B cell (primary cell): Measurements from ENCODE around the gene LPAR5. TPM values are rescaled to one million over a fixed set of nuclear protein-coding genes. Genes with fewer than 3 reads are reported as not detected.
A peak's percentile ranks its signal among the peaks of the same experiment; 100 is the strongest.

Source experiments
- ATAC-seq: fragments of 200-7000 bp; cut with Tn5 transposase; one replicate; pipeline ENCODE4 v1.10.0; 2021; ENCODE audit warnings: low read depth, mild to moderate bottlenecking, moderate number of reproducible peaks, moderate library complexity
- CTCF ChIA-PET: fragments of 350-600 bp; sonication (Branson Sonifier 250); formaldehyde crosslinking; loops from one replicate; lab custom pipeline; 2021; ENCODE audit warnings: antibody characterized with exemption, inconsistent platforms; lab: Charles Lee
- POLR2A ChIA-PET: fragments of 350-600 bp; sonication (Branson Sonifier 250); formaldehyde crosslinking; loops from one replicate; lab custom pipeline; 2021; ENCODE audit warnings: antibody characterized with exemption; lab: Charles Lee
- DNase-seq: peaks from one replicate; pipeline ENCODE4 v3.0.0; 2013
- H2AFZ ChIP-seq: 2 replicates; pipeline ENCODE4 v1.6.1; 2012; ENCODE audit warnings: mild to moderate bottlenecking, low read depth, low read length; ENCODE audit not compliant: insufficient read depth, poor library complexity, severe bottlenecking
- H3K27ac ChIP-seq, 2 donors: 1 replicate in 1 of 2; 2 replicates in 1 of 2; pipeline ENCODE4 v1.5.1; 2012 to 2013; ENCODE audit warnings: low read length in 2 of 2, mild to moderate bottlenecking in 2 of 2, moderate library complexity in 1 of 2
- H3K27me3 ChIP-seq, 4 experiments: fragments of 200-600 bp in 1 of 4; sonication (generic) in 1 of 4; replicated peaks in 1 of 4; 1 replicate in 2 of 4; 2 replicates in 2 of 4; pipeline versions ENCODE4 v1.6.1 to v1.7.0; 2013 to 2016; ENCODE audit warnings: low read length in 3 of 4, mild to moderate bottlenecking in 2 of 4, mixed read lengths in 1 of 4, moderate library complexity in 1 of 4; ENCODE audit not compliant: insufficient read depth in 4 of 4, control insufficient read depth in 3 of 4; ENCODE audit errors: control extremely low read depth in 1 of 4
- H3K36me3 ChIP-seq, 2 experiments: replicated peaks in 1 of 2; 1 replicate in 1 of 2; 2 replicates in 1 of 2; pipeline versions ENCODE4 v1.6.1 to v1.7.1; 2013; ENCODE audit warnings: low read length in 1 of 2; ENCODE audit not compliant: insufficient read depth in 2 of 2, control insufficient read depth in 1 of 2; ENCODE audit errors: control extremely low read depth in 1 of 2, extremely low read depth in 1 of 2
- H3K4me1 ChIP-seq, 2 donors: fragments of 200-600 bp in 1 of 2; sonication (generic) in 1 of 2; 1 replicate in 1 of 2; 2 replicates in 1 of 2; pipeline versions ENCODE4 v1.5.1 to v1.6.1; 2013 to 2017; ENCODE audit warnings: low read length in 2 of 2; ENCODE audit not compliant: control insufficient read depth in 2 of 2, insufficient read depth in 2 of 2
- H3K4me2 ChIP-seq: replicated peaks from 2 replicates; pipeline ENCODE3; 2012; ENCODE audit warnings: mild to moderate bottlenecking, low read depth, low read length; ENCODE audit not compliant: poor library complexity, severe bottlenecking
- H3K4me3 ChIP-seq, 5 experiments: fragments of 200-600 bp in 1 of 5; sonication (generic) in 1 of 5; 1 replicate in 3 of 5; 2 replicates in 2 of 5; pipeline versions ENCODE4 v1.5.1 to v1.7.0; 2011 to 2016; ENCODE audit warnings: low read length in 4 of 5, mild to moderate bottlenecking in 4 of 5, low read depth in 2 of 5, control low read depth in 1 of 5, moderate library complexity in 1 of 5; ENCODE audit not compliant: insufficient read depth in 1 of 5; ENCODE audit errors: control extremely low read depth in 1 of 5, extremely low read depth in 1 of 5
- H3K79me2 ChIP-seq: fragments of 200-600 bp; sonication (generic); one replicate; pipeline ENCODE4 v1.6.0; 2016; ENCODE audit warnings: low read length; ENCODE audit not compliant: control insufficient read depth, insufficient read depth
- H3K9ac ChIP-seq: fragments of 200-600 bp; sonication (generic); 2 replicates; pipeline ENCODE4 v1.6.1; 2017; ENCODE audit warnings: mild to moderate bottlenecking, low read length, moderate library complexity
- H3K9me3 ChIP-seq, 3 donors: one replicate each; pipeline versions ENCODE4 v1.6.1 to v1.7.1; 2013; ENCODE audit warnings: low read length in 2 of 3; ENCODE audit not compliant: control insufficient read depth in 2 of 3, insufficient read depth in 1 of 3; ENCODE audit errors: control extremely low read depth in 1 of 3
- H4K20me1 ChIP-seq: 2 replicates; pipeline ENCODE4 v1.6.0; 2012; ENCODE audit warnings: mild to moderate bottlenecking, low read length; ENCODE audit not compliant: insufficient read depth, control insufficient read depth, poor library complexity, severe bottlenecking
- H3K27ac Mint-ChIP-seq: one replicate; pipeline ENCODE4 v1.8.0; 2021; ENCODE audit warnings: mixed read lengths
- H3K27me3 Mint-ChIP-seq: one replicate; pipeline ENCODE4 v1.8.0; 2021; ENCODE audit warnings: mixed read lengths
- H3K4me1 Mint-ChIP-seq: one replicate; pipeline ENCODE4 v1.8.0; 2021; ENCODE audit warnings: mixed read lengths
- H3K4me3 Mint-ChIP-seq: one replicate; pipeline ENCODE4 v1.8.0; 2021; ENCODE audit warnings: mixed read lengths
- H3K9me3 Mint-ChIP-seq: one replicate; pipeline ENCODE4 v1.8.0; 2022; ENCODE audit warnings: mixed read lengths; ENCODE audit not compliant: insufficient read depth
- CTCF ChIP-seq: fragments of 200-600 bp; IDR thresholded peaks from one replicate; pipeline ENCODE4 v1.8.0; 2022; ENCODE audit warnings: antibody characterized with exemption, mild to moderate bottlenecking
- EZH2 ChIP-seq: IDR thresholded peaks from 2 replicates; pipeline ENCODE4 v1.6.1; 2012; ENCODE audit warnings: borderline replicate concordance, low read depth, mild to moderate bottlenecking, moderate library complexity, low read length; ENCODE audit not compliant: insufficient read depth, poor library complexity, severe bottlenecking
- WGBS: methylation state at CpG from one replicate; pipeline ENCODE4 v1.1.5; 2013; ENCODE audit warnings: missing lambda C conversion rate; ENCODE audit not compliant: insufficient coverage; 5-methylcytosine and 5-hydroxymethylcytosine counted together
- intact Hi-C: fragments of 100-400 bp; cut with micrococcal nuclease; formaldehyde crosslinking; loops from one replicate; pipeline ENCODE4 v1.10.0; 2022
- polyA plus RNA-seq: library from polyadenylated mRNA; depleted of rRNA; stranded (reverse); fragments of >200 nt; gene quantifications from 2 replicates; pipeline ENCODE4 v1.2.3, GENCODE V29; 2012
- small RNA-seq: library from RNA; depleted of rRNA; stranded (forward); fragments of <200 nt; gene quantifications from one replicate; pipeline ENCODE3, GENCODE V24; 2012; ENCODE audit warnings: low replicate concordance, low read depth; ENCODE audit not compliant: insufficient read length
- total RNA-seq, 2 donors: library from RNA; stranded (reverse); fragments of 120-200 nt in 1 of 2; gene quantifications; 1 replicate in 1 of 2; 2 replicates in 1 of 2; pipeline versions ENCODE4 v1.2.3 to v1.2.4, GENCODE V29; 2013 to 2022

The LPAR5 gene
- total and polyA plus RNA-seq, 2 donors (not counting 1 experiment from before 2014, with no cell fraction given): 29.0 to 59.6 TPM

GRCh38 chr12:6569312-6569711 is 66.4 kb downstream of the LPAR5 start:
- 98% methylated on average over 8 of the region's 12 CpGs for WGBS
- DNase-seq (no peak), ATAC-seq (no peak)
- H3K9ac ChIP-seq: no peak overlapping the region
- H3K36me3 ChIP-seq: peaks cover 10 to 45% of the 10 kb centered on the region in 2 experiments
- ChIA-PET POLR2A (no interaction called here), CTCF (interaction anchor here (0.7 to 1.8 kb wide), 3 partner anchors 30 to 184 kb away, joined by 3 to 4 read pairs (median 3); partner anchors contain the start of gene MLF2)
- intact Hi-C loops: loop anchor here (2.0 kb wide), 1 partner anchor 37 kb away; the partner anchor contains the start of gene CHD4
- H3K27me3 ChIP-seq: no peaks in the 10 kb centered on the region
- H3K79me2 ChIP-seq: peaks cover 34% of the 10 kb centered on the region
- H3K27me3 Mint-ChIP-seq: no peaks in the 10 kb centered on the region
- H3K4me3 Mint-ChIP-seq: peak overlapping the region; percentile 98
- H3K4me3 ChIP-seq: no peak overlapping the region
- peaks cover 34% of the 10 kb centered on the region for H3K4me1 Mint-ChIP-seq
- TF ChIP-seq EZH2 (no peak), CTCF (no peak)
- H3K9me3 Mint-ChIP-seq: no peaks in the 10 kb centered on the region
- H3K9me3 ChIP-seq: no peaks in the 10 kb centered on the region
- H4K20me1 ChIP-seq: peaks cover 13% of the 10 kb centered on the region
- H3K27ac Mint-ChIP-seq: peak overlapping the region; percentile 53
- no peak overlapping the region for H3K27ac ChIP-seq
- H3K4me2 ChIP-seq: no peak overlapping the region
- no peak overlapping the region for H2AFZ ChIP-seq
- H3K4me1 ChIP-seq: peaks cover 7 to 22% of the 10 kb centered on the region in 2 donors

Small RNA genes within 50 kb of the gene (small RNA-seq; reads per million reads assigned to genes)
- gene SCARNA11: 102 reads per million, percentile 95 among the genes with 10 or more reads in this experiment

Other genes starting within 250 kb of the LPAR5 start
- gene CD27, start 191.0 kb downstream of the LPAR5 start, total RNA-seq: 116 TPM in 2 replicates
- 34.0 and 102 TPM in 2 replicates for gene CD27, start 191.0 kb downstream of the LPAR5 start, polyA plus RNA-seq
- gene TAPBPL, start 183.9 kb downstream of the LPAR5 start, total RNA-seq: 71.2 and 80.5 TPM in 2 replicates
- gene TAPBPL, start 183.9 kb downstream of the LPAR5 start, polyA plus RNA-seq: 73.3 and 103 TPM in 2 replicates
- 98.9 and 108 TPM in 2 replicates for gene VAMP1, start 165.3 kb downstream of the LPAR5 start, total RNA-seq
- gene VAMP1, start 165.3 kb downstream of the LPAR5 start, polyA plus RNA-seq: 62.4 and 94.6 TPM in 2 replicates
- gene MRPL51, start 142.7 kb downstream of the LPAR5 start, total RNA-seq: 72.6 and 75.6 TPM in 2 replicates
- gene MRPL51, start 142.7 kb downstream of the LPAR5 start, polyA plus RNA-seq: 18.6 and 19.0 TPM in 2 replicates
- 41.1 and 42.1 TPM in 2 replicates for gene NCAPD2, start 141.9 kb downstream of the LPAR5 start, total RNA-seq
- gene NCAPD2, start 141.9 kb downstream of the LPAR5 start, polyA plus RNA-seq: 18.4 and 19.9 TPM in 2 replicates
- 499 and 507 TPM in 2 replicates for gene GAPDH, start 101.4 kb downstream of the LPAR5 start, total RNA-seq
- 487 and 951 TPM in 2 replicates for gene GAPDH, start 101.4 kb downstream of the LPAR5 start, polyA plus RNA-seq
- 56.1 and 57.7 TPM in 2 replicates for gene IFFO1, start 79.9 kb downstream of the LPAR5 start, total RNA-seq
- gene IFFO1, start 79.9 kb downstream of the LPAR5 start, polyA plus RNA-seq: 67.8 and 79.0 TPM in 2 replicates
- 65.4 and 70.4 TPM in 2 replicates for gene NOP2, start 67.7 kb downstream of the LPAR5 start, total RNA-seq
- 73.4 and 134 TPM in 2 replicates for gene NOP2, start 67.7 kb downstream of the LPAR5 start, polyA plus RNA-seq
- gene CHD4, start 28.6 kb downstream of the LPAR5 start, total RNA-seq: 287 and 327 TPM in 2 replicates
- 101 and 181 TPM in 2 replicates for gene CHD4, start 28.6 kb downstream of the LPAR5 start, polyA plus RNA-seq
- gene ACRBP, start 11.5 kb upstream of the LPAR5 start, total RNA-seq: 11.9 and 12.3 TPM in 2 replicates
- gene ACRBP, start 11.5 kb upstream of the LPAR5 start, polyA plus RNA-seq: 10.7 and 12.2 TPM in 2 replicates
- 81.1 TPM in 2 replicates for gene ING4, start 27.2 kb upstream of the LPAR5 start, total RNA-seq
- 87.7 and 110 TPM in 2 replicates for gene ING4, start 27.2 kb upstream of the LPAR5 start, polyA plus RNA-seq
- gene ZNF384, start 53.4 kb upstream of the LPAR5 start, total RNA-seq: 108 and 115 TPM in 2 replicates
- 64.8 and 83.4 TPM in 2 replicates for gene ZNF384, start 53.4 kb upstream of the LPAR5 start, polyA plus RNA-seq
- gene PIANP, start 64.9 kb upstream of the LPAR5 start, total RNA-seq: 0.51 and 0.54 TPM in 2 replicates
- 0.23 and 0.24 TPM in 2 replicates for gene PIANP, start 64.9 kb upstream of the LPAR5 start, polyA plus RNA-seq
- 28.3 and 29.4 TPM in 2 replicates for gene COPS7A, start 88.1 kb upstream of the LPAR5 start, total RNA-seq
- gene COPS7A, start 88.1 kb upstream of the LPAR5 start, polyA plus RNA-seq: 42.3 and 46.0 TPM in 2 replicates
- gene MLF2, start 117.2 kb upstream of the LPAR5 start, total RNA-seq: 97.2 and 106 TPM in 2 replicates
- 190 and 205 TPM in 2 replicates for gene MLF2, start 117.2 kb upstream of the LPAR5 start, polyA plus RNA-seq
- 2.1 and 3.4 TPM in 2 replicates for gene PTMS, start 130.4 kb upstream of the LPAR5 start, total RNA-seq
- 1.0 and 2.2 TPM in 2 replicates for gene PTMS, start 130.4 kb upstream of the LPAR5 start, polyA plus RNA-seq
- gene LAG3, start 136.6 kb upstream of the LPAR5 start, total RNA-seq: not detected in 2 replicates
- not detected in 2 replicates for gene LAG3, start 136.6 kb upstream of the LPAR5 start, polyA plus RNA-seq
- gene CD4, start 153.6 kb upstream of the LPAR5 start, total RNA-seq: 0.49 TPM in 2 replicates
- 2.1 and 2.2 TPM in 2 replicates for gene CD4, start 153.6 kb upstream of the LPAR5 start, polyA plus RNA-seq
- gene GPR162, start 185.9 kb upstream of the LPAR5 start, total RNA-seq: not detected in 2 replicates
- gene GPR162, start 185.9 kb upstream of the LPAR5 start, polyA plus RNA-seq: 0.50 and 0.54 TPM in 2 replicates
- gene P3H3, start 192.4 kb upstream of the LPAR5 start, total RNA-seq: 0.22 TPM in 1 of 2 replicates, not detected in the other
- 0.09 and 0.85 TPM in 2 replicates for gene P3H3, start 192.4 kb upstream of the LPAR5 start, polyA plus RNA-seq
- 0.27 and 0.49 TPM in 2 replicates for gene GNB3, start 205.0 kb upstream of the LPAR5 start, total RNA-seq
- 0.27 and 0.71 TPM in 2 replicates for gene GNB3, start 205.0 kb upstream of the LPAR5 start, polyA plus RNA-seq
- 1.6 and 1.8 TPM in 2 replicates for gene CDCA3, start 215.3 kb upstream of the LPAR5 start, total RNA-seq
- 2.0 and 2.3 TPM in 2 replicates for gene CDCA3, start 215.3 kb upstream of the LPAR5 start, polyA plus RNA-seq
- 56.8 and 59.7 TPM in 2 replicates for gene USP5, start 216.2 kb upstream of the LPAR5 start, total RNA-seq
- 35.1 and 35.5 TPM in 2 replicates for gene USP5, start 216.2 kb upstream of the LPAR5 start, polyA plus RNA-seq
- 178 and 181 TPM in 2 replicates for gene TPI1, start 231.6 kb upstream of the LPAR5 start, total RNA-seq
- gene TPI1, start 231.6 kb upstream of the LPAR5 start, polyA plus RNA-seq: 107 and 187 TPM in 2 replicates
- gene SPSB2, start 237.3 kb upstream of the LPAR5 start, total RNA-seq: 13.5 and 16.0 TPM in 2 replicates
- gene SPSB2, start 237.3 kb upstream of the LPAR5 start, polyA plus RNA-seq: 6.4 and 9.4 TPM in 2 replicates